GM21619 (cell line): Measurements from ENCODE around the gene ANKLE2.
A peak's percentile ranks its signal among the peaks of the same experiment; 100 is the strongest.
"Not testable (repeated sequence)": the region's sequence is repeated elsewhere in the genome, so short reads cannot be mapped to it uniquely, and the experiment has no call there.

Source experiments
- ATAC-seq: cut with Tn5 transposase; IDR thresholded peaks from one replicate; pipeline ENCODE4 v1.9.1; 2021; ENCODE audit not compliant: unreplicated experiment

The ANKLE2 gene

DNA sequence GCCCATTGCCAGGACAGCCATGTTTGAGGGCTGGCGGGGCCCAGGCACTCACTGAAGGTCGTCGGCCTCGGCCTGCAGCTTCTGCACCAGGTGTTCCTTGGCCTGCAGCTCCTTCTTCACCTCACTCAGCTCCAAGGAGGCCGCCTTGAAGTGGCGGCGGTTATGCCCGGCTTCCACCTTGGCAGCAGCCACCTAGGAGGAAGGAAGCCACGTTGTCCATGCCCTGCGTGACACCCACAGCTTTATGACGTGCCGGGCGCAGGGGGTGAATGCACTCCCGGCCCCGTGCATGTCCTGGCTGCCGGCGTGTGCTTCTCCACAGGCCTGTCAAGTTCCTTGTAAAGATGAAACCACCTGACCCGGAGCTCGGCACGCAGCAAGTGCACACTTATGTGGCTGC is 16.0 kb upstream of the ANKLE2 start:
- no peak for ATAC-seq

DNA sequence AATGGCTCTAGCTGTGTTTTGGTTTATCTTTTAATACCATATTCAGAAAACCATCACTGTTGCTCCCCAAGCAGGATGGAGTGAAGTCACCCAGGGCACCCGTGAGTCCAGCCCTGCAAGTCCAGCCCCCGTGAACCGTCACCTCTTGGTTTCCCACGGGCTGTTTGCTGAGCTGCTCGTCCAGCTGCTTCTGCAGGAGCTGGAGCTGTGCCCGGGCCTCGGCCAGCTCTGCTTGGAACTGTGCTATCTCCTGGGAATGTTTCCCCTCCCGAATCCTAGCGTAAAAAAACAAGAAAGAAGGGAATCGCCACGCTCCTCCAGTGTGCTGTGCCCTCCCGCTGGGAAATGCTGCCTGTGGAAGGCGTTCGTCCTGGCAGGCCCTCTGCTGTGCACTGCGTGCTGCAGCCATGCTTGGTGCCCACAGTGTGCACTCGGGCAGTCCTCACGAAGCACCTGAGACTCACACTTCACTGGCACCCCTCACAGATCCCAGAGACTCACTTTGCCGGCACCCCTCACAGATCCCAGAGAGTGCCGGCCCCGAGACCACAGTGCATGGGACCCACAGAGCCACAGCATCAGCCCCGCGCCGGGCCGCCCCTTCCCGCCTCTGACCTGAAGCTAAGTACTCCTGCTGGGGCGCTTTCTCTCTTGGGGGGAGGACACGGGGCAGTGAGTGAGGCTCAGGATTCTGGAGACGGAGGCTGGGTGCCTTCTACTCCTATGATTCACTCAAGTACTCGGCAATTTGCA is 15.4 kb upstream of the ANKLE2 start:
- no peak for ATAC-seq

DNA sequence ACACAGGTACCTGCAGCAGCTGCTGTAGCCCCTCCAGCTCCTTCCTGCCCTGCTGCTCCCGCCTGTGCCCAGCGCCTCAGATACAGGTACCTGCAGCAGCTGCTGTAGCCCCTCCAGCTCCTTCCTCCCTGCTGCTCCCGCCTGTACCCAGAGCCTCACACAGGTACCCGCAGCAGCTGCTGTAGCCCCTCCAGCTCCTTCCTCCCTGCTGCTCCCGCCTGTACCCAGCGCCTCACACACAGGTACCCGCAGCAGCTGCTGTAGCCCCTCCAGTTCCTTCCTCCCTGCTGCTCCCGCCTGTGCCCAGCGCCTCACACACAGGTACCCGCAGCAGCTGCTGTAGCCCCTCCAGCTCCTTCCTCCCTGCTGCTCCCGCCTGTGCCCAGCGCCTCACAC is 14.6 kb upstream of the ANKLE2 start:
- not testable (repeated sequence) for ATAC-seq

DNA sequence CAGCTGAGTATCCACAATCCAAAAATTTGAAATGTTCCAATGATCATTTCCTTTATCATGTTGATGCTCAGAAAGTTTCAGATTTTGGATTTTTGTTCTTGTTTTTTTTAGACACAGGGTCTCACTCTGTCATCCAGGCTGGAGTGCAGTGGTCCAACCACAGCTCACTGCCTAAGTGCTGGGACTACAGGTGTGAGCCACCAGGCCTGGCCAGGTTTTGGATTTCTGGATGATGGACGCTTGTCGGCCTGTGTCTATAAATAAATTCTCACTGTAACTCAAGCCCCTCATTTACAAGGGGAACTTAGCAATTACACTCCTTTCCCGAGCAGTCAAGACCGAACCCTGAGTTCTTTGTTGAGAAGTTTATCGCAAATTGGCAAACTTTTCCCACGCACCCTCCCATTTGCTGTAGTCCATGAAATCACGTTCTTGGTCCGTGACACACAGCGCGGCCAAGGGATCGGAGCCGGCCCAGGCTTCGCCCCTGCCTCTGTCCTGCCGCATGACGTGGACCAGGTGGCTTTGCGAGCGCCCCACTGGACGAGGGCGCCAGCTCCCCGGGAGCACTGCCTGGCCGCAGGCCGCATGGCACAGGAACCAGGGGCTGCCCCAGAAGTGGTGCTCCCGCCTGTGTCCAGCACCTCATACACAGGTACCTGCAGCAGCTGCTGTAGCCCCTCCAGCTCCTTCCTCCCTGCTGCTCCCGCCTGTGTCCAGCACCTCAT is 14.0 kb upstream of the ANKLE2 start:
- no peak for ATAC-seq

DNA sequence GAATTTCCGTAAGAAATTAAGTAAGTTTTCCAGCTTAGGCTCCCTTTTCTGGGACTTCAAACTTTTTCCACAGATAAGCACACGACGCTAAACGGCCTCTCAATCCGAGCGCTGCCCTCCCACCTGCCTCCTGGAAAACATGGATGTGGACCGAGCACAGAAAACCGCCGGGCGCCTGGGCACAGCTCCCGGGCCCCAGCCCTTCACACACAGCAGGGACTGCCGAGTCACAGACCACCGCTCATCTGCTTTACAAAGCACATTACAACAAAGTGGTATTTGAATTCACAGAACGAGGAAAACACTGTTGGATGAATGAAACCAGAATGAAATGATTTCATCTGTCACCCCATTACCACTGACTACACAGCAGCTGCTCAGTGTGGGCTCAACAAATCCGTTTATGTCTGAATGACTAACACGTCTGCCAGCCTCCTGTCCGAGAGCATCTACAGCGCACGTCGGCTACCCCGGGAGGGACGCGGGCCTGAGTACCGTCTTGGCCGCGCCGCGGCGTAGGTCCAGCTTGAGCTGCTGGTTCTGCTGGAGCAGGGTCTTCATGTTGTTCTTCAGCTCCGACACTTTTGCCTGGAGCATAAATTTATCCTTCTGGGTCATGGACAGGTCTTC is 13.1 kb upstream of the ANKLE2 start:
- ATAC-seq, result no peak

DNA sequence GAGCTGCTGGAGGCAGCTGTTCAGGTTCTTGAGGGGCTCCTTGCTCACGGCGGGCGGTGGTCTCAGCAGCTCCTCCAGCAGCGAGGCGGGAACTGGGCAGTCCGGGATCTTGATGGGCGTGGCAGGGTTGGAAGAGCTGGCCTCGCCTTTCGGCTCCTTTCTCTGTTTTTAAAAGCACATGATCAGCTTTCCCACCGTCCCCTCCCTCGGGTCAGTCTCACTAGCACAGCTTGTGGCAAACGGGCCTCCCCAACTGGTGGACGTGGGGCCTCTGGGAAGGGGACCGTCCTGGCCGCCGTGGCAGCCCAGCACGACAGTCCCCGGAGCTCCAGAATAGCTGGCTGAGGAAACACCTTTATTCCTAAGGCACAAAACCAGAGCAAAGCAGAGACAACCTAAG is 12.5 kb upstream of the ANKLE2 start:
- no peak for ATAC-seq

DNA sequence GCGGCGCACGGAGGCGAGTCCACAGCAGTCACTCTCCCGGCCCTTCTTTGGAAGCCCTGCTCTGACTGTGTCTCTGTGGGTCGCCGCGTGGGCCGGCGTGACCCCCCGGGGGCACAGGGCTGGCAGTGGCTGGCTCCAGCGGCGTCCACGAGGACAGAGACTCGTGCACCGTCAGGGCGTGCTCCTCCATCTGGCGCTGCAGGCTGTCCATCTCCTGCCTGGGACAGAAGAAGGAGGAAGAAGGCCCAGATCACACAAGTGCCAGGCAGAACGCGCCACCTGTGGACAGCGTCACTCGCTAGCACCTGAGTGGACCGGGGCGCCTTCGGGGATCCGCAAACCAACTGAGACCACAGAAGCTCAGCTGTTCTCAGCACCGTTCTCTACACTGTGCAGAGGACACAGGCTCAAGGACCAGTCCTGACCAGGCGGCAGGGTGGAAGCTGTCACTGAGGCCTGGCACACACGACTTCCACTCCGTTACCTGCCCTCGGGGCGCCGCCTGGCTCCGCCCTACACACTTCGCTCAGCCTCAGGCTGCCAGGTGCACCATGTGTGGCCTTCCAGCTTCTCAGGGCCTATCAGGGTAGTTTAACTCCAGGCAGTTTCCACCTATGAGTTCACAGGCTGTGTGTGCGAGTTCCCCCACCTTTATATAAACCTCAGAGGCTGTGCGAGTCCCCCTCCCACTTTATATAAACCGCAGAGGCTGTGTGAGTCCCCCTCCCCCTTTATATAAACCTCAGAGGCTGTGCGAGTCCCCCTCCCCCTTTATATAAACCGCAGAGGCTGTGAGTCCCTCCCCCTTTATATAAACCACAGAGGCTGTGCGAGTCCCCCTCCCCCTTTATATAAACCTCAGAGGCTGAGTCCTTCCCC is 11.7 kb upstream of the ANKLE2 start:
- ATAC-seq, result no peak

DNA sequence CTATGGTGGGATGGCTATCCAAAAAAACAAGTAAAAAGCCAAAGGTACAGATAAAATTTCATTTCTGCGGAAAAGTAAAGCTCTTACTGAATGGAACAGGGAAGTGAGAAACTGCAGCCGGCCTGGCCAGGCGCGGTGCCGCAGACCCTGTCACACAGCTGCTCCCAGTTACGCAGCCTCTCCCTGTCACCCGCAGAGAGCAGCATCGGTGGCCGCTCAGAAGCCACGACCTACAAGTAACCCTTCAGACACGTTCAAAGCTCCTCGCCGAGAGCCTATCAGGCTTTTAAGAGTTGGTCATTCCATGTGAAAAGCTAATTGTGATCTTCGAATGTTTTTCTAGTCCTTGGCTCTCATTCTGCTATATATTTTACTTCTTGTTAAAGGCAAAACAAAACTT is 11.0 kb upstream of the ANKLE2 start:
- ATAC-seq, result peak; percentile 32

DNA sequence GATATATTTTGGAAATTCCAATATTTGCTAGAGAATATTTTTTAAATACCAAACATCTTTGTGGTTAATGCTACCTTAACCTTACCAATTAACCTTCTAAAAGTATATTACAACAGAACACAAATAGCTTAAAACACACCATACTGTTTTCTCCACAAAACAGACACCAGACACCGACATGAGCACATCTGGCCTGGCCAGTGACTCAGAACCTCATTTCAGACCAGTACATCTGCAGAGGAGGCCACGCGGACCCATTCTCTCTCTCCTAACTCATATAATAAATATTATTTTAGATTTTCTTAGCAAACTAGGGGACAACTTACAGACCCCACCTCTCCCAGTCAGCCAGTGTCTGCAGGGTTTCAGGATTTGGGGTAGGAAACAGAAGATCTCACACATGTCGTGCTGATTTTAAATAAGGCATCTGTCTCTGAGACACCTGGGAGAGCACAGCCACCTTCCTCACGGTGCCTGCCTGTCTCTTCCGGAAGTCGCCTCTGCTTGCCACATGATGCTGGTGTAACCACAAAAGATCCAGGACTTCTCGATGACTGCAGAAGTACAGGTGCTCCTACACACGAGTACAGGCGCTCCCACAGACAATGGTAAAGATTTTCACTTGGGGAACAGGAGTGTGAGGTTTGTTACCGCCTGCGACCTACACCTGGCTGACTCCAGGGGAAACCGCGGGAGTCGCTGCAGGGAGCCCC is 9.7 kb upstream of the ANKLE2 start:
- peak; percentile 49 for ATAC-seq

DNA sequence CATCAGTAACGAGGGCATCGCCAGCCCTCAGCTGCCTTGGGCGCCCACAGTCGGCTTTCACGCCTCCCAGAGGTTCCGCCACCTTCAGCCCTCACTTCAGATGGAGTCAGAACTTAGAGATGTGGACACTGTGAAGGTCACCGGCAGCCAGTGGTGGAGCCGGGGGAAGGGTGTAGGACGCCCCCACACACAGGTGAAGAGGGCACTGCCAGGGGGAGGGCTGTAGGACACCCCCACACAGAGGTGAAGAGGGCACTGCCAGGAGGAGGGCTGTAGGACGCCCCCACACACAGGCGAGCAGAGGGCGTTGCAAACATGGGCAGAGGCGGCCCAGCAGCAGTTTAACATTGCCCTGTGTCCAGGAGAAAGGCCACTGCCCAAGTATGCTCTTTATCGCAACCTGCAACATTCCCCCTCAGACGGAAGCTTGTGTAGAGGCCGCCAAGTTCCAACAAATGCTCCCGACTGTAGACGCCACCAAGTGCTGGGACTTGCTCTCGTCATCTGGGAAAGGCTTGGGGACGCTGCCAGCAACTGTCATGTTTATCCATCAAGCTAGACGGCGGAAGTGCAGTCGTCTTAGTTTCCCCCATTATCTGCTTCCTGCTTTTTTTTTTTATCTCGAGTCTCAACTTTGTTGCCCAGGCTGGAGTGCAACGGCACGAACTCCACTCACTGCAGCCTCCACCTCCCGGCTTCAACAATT is 4.9 kb upstream of the ANKLE2 start:
- no peak for ATAC-seq

DNA sequence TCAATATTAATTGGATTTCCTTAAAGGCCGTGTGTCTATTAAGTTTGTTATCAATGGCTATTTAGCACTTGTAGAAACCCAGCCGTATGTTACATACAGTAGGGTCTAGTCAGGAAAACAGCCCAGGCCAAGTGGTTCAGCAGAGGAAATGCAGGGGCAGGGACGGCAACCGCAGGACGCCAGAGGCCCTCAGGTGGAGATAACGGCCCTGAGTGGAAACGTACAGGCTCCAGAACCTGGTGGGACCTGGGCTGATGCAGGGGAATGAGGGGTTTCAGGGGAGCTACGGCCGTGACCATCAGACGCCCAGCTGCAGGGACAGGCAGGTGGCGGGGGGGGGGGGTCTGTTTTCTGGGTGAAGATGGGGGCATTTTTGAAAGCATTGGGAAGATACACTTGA is 3.7 kb upstream of the ANKLE2 start:
- no peak for ATAC-seq

DNA sequence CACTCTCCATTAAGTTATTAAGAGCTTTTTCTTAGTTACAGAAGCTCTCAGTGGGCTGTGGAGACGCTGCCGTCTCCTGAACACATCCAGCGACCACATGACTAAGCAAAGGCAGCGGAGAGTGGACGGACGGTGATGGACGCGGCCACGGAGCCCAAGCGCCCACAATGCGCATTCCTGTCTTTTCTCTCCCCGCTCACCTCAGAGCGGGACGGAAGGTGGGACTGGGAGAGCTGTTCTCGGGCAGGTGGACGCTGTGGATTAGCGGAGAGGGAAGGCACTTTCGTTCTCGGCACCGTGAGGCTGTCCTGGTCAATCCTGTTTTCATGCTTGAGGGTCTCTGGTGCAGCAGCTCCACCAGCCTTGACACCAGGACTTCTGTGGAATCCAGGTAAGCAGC is 2.6 kb upstream of the ANKLE2 start:
- ATAC-seq, result no peak

DNA sequence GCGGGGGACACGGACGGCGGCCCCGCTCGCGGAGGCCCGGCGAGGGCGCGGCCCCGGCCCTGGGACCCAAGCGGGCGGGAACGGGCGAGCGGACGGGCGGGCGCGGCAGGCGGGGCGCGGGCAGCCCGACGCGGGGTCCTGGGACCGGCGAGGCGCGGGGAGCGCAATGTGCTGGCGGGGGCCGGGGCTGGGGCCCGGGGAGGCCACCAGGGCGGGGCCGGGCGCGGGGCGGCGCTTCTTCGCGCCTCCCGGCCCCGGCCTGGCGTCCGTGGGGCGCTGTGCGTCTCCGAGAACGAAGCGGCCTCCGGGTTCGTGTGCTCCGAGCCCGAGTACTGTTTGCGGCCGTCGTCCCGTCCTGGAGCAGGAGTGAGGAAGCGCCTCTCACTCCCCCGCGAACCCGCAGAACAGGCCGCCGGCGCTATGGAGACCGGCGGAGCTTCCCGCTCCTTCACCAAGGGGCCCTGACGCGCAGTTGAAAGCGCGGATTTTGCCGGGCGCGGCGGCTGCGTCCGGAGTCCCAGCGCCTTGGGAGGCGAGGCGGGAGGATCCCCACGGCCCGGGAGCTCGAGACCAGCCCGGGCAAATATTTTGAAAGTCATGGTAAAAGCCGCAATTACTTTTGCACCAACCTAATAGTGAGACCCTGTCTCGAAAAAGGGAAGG is 420 bp upstream of the ANKLE2 start:
- ATAC-seq, result peak; percentile 77

DNA sequence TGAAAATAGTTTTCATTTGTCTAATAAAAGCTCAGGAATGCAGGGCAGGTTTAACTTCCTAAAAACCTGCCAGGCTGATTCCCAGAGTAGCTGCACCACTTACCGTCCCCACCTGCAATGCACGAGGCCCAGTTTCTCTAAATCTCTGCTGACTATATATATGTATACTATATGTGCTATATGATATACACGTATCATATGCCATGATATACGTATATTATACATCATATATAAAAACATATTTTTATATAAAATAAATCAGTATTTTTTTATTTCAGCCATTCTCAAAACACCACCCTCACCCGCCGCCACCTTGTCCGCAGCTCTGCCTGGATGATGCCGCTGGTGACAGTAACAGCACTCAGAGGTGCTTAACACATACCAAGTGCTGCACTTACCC is 2.3 kb downstream of the ANKLE2 start:
- ATAC-seq, result no peak

DNA sequence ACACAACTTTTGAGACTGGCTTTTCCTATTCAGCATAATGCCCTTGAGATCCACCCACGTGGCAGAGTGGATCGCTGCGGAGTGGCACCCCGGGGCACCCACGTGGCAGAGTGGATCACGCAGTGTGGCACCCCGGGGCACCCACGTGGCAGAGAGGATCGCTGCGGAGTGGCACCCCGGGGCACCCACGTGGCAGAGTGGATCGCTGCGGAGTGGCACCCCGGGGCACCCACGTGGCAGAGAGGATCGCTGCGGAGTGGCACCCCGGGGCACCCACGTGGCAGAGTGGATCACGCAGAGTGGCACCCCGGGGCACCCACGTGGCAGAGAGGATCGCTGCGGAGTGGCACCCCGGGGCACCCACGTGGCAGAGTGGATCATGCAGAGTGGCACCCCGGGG is 2.8 kb downstream of the ANKLE2 start:
- not testable (repeated sequence) for ATAC-seq

DNA sequence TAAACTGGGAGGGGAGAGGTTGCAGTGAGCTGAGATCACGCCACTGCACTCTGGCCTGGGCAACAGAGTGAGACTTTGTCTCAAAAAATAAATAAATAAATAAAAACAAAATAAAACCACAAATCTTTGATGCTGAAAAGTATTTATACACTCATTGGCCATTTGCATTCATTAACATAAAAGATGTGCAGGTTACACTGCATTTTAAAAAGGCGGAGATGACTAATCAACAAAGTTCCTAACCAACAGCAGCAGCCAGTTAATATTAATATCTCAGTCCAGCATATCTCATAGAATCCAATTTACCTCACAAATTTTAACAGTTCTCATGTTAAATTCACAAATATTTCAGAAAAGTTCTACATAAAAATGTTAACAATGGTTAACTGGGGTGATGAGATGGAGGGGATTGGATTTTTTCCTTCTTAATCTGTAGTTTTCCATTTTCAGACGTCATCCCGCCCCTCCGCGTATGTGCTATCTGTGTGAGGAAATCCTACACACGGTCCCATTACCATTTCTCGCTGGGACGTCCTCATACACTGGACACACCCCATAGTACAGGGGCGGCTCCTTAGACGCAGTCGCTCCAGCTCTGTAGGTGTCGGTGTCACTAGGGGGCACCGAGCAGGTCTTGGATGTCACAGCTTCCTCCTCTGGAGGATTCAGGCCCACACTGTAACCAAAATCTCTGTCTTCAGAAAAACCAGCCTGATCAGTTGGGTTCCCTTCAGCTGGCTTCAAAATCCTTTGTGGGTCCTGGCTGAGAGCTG is 7.3 kb downstream of the ANKLE2 start:
- ATAC-seq, result no peak

DNA sequence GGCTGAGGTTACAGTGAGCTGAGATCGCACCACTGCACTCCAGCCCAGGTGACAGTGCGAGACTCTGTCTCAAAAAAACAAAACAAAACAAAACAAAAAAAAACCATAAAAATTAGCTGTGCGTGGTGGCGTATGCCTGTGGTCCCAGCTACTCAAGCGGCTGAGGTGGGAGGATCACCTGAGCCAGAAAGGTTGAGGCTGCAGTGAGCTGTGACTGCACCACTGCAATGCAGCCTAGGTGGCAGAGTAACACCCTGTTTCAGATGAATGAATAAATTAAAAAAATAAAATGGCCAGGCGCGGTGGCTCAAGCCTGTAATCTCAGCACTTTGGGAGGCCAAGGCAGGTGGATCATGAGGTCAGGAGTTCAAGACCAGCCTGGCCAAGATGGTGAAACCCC is 8.0 kb downstream of the ANKLE2 start:
- ATAC-seq, result not testable (repeated sequence)

DNA sequence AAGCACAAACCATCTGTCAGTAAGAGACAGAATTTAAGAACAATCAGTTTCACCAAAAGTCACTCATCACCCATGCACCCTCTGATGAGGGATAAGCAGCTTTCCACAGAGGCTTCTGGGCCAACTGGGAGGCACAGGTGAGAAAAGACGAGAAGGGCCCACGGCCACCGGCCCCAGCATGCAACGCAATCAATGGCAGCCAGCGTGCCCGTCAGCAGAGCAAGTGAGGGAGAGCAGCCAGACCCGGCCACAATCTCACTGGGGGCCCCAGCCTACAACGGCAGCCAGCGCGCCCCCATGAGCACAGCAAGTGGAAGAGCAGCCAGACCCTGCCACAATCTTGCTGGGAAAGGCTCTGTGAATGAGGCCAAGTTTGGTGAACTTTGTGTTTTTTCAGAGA is 13.3 kb downstream of the ANKLE2 start:
- ATAC-seq, result no peak

DNA sequence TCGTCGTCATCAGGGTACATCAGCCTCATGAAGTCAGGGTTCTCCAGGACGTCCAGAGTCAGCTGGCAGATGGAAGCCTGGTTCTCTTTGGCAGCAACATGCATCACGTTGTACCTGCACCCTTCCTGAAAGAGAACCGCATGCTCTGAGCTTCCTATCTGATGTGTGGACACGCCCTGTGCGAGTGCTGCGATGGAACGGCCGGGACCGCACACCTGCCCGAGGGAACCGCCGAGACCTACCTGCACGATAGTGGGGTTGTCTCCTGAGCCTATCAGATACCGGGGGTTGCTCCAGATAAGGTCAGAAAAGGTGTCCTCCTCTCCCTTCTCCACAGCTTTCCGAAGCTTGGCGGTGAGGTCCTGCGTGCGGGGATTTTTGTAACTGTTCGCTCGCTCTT is 13.7 kb downstream of the ANKLE2 start:
- no peak for ATAC-seq
